ENCODE measurements around the gene FANCE.

Gene FANCE

DNA sequence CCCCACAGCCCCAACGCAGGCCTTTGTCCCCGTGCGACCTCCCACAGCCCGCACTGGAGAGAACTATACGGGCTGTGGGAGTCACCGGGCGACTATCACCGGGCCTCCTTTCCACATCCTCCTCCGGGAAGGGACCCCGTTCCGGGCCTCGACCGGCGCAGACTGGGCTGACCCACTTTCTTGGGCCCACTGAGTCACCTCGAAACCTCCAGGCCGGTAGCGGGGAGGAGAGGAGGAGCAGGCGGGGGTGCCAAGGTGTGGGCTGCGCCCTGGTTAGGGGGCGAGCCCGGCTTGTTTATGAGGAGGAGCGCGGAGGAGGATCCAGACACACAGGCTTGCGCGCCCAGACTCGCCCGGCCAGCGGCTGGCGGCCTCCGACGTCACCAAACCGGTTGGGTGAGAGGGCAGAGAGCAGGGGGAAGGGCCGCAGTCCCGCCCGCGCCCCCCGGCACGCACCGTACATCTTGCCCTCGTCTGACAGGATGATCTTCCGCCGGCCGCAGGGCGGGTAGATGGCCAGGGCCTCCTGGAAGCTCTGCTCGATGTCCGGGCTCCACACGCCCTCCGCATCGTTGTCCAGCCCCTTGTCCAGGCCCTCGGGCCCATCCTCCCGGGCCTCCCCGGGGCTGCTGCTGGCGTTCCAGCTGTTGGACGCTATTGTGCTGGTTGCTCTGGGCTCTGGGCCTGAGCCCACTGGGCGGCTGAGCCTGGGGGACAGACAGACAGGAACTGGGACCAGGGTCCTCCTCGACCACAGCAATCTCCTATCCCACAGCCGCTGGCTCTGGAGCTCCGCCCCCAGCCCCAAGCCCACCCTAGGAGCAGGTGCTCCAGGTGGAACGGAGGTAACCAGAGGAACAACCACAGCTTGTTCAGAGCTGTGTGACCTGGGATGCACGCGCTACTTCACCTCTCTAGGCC lies 34.1 kb downstream of the FANCE start:
- DNase-seq, result no peak

DNA sequence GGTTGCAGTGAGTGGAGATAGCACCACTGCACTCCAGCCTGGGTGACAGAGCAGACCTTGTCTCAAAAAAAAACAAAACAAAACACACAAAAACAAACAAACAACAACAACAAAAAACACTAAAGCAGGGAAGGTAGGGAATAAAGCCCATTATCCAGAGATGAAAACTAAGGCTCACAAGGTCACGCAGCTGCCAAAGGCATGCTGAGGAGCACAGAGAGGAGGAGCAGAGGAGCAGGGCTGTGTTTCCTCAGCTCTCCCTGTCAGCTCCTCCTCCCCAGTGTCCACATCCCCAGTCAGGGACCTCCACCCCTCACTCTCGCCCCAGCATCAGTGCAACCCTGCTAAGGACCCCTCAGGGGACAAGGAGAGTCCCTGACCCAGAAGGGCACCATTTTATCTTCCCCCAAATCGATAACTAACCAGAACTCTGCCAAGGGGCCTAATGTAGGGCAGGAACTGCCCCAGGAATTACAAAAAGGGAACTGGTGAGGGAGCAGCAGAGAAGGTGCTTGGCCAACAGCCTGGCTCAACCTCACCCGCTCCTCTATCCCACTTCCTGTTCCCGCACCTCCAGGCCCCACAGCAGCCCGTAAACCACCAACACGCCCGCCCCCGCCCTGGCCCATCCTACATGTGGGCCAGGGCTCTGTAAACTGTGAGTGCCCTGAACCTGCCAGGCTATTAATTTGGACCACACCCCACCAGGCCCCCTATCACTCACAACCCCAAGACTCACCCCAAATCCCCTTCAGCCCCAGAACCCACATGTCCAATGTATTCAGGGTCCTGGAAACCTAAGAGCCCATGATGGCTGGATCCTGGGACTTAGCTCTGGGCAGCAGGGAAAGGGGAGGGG lies 35.7 kb downstream of the FANCE start:
- DNase-seq, result peak; percentile 58

DNA sequence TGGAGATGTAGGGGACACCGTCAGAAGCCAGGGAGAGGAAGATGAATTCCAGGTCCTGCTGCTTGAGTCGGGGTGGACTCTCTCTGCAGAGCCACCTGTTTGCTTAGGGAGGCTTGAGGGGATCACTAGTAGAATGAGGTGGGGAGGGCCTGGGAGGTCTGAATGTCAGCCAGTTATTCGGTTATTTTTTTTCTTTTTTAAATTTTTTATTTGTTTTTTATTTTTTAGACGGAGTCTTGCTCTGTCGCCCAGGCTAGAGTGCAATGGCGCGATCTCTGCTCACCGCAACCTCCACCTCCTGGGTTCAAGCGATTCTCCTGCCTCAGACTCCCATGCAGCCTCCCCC lies 36.4 kb downstream of the FANCE start:
- DNase-seq, result no peak

DNA sequence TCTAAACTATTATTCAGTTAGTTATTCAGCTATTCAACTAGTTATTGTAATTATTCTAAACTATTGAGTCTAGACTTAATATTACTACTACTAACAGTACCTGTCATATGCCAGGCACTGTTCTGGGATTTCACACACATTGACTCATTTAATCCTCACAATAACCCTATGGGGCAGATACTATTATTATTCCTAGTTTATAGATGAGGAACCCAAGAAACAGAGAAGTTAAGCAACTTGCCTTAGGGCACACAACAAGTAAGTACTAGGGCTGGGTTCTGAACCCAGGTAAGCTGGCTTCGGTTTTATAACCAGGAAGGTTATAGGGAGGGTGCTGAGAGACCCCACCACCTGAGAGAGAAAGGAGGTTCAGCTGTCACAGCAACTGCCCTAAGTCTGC lies 36.9 kb downstream of the FANCE start:
- DNase-seq, result no peak

DNA sequence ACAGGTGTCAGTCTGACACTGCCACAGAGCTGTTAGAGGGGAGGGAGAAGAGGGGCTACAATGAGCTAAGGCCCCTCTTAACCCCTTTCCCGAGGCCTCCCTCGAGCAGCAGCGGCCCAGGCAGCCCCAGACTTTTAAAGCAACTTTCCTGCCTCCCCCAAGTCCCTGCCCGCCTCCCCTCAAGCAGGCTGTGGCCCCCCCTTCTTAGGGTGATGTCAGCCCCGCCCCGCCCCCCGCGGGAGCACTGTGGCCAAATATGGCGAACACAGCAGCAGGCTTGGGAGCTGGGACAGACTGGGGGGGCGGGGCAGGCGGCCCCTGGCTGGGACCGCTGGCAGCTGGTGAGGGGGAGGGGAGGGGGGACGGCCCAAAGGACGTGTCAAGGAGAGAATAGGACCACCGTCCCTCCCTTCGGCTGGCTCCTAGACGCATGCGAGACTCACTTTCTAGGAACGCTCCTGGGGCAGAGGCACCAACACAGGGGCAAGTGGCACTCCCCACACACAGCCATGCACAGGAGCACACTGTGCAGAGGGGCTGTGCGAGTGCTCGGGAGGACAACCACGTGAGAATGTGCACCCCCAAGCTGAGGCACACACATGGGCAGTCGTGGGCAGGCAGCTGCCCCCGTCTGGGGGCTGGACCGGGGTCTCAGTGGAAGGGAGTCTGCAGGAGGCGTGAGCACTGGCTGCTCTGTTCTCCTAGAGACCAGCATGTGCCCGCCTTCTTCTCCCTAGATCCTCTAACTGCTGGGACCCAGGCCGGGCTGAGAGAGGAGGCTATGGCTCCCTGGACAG lies 38.1 kb downstream of the FANCE start:
- peak; percentile 95 for DNase-seq

DNA sequence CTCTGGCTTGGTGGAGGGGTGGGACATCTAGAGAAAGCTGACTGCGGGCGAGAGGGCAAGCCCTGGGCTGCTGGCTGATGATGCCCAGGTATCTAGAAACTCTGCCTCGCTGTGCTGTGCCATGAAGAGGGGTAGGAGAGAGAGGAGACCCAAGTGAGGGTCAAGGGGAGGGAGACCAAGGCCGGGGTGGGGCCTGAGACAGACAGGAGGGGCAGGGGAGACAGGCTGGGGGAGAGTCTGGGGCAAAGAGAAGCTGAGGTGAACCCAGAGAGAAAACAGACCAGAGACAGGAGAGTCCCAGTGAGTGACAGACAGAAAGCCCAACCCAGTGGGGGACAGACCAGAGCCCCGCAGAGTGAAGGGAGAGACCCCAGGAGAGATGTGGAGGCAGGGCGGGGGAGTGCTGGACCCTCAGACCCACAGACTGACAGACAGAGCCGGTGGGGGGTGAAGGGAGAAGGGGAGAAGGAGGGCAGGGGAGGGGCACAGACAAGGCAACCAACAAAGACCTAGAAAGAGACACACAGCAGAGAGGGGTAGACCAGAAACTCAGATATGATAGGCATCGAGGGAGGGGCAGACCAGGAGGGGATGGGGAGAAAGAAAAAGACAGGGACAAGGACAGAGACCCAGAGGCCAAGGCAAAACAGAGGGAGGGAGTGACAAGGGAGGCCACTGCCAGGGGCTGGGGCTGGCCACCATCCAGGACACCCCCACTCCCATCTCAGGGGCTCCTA lies 38.9 kb downstream of the FANCE start:
- DNase-seq, result no peak

DNA sequence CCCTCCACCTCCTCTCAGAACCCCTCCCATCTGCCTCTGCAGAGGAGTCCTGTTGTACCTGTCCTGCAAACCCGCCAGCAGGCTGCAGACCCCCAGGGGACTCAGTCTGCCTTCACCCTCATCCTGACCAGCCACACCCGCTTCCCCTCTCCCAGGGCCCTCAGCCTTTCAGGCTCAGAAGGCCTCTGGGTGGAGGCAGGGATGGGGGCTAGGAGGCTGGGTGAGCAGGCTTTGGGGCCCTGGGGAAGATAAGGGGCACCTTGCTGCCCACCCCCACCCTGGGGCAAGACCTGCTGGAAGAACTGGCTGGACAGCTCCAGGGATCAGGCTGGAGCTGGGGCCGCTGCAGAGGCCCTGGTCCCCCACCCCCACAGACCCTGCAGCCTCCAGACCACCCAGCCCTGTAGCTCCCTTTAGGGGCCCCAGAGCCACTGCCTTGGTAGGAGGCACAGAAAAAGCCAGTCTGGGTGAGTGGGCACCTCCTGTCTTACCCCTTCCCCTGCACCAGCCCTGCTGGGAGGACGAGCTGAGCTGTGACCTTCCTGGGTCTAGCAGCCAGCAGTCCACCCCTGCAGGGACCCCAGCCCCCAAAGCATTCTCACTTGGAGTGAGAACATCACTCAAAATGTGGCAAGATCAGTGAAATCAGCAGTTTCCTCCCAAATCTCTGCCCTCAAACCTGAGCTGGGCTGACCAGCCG lies 39.6 kb downstream of the FANCE start:
- DNase-seq, result no peak

DNA sequence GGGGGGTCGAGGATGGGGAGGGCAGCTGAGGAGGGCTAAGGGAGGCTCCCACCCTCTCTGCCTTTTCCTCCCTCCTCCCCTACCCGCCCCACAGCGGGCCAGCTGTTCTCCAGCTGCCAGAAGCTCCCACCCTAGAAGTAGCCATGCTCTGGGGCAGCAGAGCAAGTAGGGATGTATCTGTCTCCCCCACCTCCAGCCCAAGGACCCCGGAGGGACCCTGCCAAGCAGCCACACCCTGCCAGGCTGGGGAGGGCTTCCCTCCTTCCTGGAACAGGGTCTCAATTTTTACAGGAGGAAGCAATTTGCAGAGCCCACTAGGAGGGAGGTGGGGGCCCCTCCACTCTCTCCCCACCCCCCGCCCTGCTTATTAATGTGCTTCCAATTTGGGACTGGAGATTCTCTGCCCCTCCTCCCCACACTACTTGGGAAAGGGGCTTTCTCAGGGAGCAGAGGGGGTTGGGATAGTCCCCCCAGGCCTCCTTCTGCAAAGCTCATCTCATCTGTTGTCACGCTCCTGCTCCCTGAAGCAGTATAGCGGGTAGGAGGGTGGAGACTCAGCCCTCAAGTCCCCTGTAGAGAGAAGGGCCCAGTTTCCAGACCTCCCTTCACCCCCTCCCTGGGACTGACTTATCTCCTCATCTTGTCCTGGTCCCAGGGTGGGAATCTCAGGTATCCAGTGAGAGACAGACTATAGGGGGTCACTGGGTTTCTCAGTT lies 40.3 kb downstream of the FANCE start:
- peak; percentile 61 for DNase-seq

DNA sequence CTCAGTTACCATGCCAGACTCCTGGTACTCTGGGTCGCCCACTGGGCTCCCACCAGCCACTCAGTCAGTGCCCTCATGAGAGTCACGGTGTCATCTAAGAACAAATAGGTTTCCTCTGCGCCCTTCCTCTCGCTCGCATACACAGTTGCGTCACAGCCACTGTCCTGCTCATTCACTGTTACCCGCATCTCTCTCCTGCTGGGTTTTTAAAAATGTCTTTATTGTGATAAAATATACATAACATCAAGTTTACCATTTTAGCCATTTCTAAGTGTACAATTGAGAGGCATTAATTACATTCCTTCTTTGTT lies 40.8 kb downstream of the FANCE start:
- no peak for DNase-seq

DNA sequence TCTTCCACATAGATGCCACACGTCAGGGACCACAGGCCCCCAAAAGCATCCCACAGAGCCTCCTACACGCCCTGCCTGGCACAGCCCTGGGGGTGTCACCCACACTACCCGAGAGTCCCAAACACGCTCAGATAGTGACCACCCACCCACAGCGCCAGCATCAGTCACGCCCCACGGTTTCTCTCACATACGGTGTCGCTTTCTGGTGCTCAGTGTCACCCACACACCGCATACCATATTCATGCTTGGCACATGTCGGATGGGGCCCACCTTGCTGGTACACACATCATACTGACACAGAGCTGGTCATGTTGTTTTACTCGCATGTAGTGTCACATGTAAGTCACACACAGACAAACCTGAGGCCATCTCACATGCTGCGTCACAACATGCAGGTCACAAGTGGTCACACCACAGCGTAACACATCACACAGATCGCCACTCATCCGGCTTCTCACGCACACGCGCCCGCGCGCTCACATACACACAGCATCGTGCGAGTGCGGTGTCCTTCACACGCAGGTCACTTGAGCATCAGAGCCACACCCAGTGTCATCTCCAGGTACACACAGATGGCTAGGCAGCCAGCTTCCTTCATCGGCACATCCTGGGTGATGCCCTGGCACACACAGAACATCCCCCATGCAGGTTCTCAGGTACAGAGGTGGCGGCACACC lies 41.3 kb downstream of the FANCE start:
- DNase-seq, result no peak

DNA sequence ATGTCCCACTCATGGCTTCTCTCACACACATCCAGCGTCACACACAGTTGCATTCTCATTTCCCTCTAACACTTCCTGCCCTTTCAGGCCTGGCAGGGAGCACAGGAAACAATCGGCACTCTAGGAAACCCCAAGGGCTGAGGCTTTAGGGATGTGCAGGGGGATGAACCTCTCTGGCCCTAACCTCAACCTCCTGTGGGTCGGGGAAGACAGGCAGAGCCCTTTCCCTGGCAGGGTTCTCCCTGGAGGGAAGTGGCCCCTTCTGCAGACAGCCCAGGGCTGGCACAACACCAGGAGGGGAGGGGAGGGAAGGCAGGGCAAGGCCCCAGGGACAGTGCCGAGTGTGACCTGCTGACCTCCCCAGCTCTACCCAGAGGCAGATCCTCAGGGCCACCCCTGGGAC lies 42.0 kb downstream of the FANCE start:
- DNase-seq, result no peak

DNA sequence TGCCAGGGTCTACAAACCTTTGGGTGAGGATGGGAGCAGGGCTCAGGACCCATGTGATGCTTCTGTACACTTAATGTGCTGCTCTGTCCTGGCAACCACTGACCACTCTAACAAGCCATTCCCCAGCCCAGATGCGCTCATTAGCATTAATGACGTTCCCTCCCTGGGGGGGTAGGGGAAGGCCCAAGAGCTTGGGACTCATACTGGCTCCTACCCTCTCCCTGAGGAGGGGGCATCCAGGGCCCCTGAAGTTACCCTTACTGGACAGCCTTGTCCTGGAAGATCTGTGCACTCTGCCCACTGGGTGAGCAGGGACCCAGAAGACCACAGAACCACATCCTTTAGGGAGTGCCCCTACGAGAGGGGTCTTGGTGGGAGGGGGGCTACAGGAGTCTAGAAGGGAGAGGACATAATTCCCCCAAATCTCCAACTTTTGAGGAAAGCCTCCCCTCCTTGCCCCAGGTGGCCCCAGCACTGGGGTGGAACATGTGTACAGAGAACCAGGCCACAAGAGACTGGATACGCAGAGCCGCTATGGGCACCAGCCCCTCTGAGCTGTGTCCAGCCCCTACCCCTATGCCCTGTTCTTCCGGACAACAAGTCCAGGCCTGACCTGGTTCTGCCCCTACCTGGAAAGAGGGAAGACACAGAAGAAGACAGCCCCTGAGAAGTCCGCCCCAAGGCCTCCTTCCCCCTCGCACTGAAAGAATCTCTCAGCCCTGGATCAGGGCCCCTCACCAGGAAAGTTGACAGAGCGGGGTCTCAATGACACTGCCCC lies 43.3 kb downstream of the FANCE start:
- DNase-seq, result no peak

DNA sequence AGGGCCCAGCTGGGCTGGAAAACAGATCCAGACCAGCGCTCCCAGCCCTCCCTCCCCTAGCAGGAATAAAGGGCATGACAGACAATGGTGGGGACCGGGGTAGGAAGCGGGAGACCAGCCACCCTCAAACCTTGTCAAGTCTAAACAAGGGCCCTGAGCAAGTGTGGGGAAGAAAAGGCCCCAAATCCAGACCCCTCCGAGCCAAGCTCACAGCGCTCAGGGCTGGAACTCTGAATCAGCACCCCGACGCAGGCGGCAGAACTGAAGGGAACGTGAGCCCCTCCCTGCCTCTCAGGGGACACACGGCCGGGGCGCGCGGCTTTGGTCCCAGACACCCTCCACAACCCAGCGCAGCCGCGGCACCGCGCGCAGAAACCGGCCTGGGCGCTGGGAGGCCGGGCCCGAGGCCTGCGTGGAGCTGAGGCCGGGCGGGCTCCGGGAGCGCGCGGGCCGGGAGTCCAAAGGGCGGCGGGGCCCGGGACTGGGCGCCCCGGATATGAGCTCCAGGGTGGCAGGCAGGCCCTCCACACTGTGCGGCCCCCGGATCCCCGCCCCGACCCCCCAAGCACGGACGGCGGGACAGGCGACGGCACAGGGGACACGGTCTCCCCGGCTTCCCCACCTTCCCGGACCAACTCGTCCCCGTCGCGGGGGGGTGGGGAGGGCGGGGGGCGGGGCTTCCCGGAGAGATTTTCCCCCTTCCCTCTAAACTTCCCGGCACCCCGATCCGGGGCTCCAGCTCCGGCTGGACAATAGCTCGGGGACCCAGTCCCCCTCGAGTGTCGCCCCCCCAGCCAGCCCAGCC lies 44.1 kb downstream of the FANCE start:
- no peak for DNase-seq

DNA sequence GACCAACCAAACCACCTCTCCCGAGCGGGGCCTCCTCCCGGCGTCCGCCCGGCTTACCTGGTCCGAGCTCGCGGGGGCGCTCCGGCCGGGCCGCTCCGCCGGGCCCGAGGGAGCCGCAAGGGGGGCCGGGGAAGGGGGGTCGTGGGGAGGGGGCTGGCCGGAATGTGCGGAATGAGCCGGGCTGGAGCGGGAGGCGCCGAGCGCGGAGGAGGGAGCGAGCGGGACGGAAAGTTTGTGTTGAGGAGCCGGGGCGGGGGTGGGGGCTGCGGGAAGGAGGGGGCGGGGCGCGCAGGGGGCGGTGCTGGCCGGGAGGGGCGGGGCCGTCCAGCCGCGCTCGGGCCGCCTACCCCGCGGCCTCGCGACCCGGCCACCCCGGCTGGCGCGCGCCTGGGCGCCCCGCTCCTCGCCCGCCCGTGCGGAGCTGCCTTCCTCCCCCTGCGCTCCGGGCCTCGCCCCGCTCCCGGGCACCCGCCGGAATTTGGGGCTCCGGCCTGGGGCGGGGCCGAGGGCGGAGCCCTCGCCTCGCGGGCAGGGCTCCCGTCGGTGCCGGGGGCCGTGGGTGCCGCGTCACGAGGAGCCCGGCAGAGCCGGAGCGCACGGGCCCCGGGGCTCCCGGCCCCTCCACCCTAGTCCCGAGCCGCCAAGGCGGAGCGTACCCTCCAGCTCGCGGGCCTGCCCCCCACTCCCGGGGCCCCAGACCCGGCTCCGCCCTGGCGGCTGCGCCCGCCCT lies 44.9 kb downstream of the FANCE start, which contains the start of gene TEAD3:
TSS of gene TEAD3 (minus strand) at position 239 of the 730 bp plus-strand sequence.
- peak; percentile 73 for DNase-seq

DNA sequence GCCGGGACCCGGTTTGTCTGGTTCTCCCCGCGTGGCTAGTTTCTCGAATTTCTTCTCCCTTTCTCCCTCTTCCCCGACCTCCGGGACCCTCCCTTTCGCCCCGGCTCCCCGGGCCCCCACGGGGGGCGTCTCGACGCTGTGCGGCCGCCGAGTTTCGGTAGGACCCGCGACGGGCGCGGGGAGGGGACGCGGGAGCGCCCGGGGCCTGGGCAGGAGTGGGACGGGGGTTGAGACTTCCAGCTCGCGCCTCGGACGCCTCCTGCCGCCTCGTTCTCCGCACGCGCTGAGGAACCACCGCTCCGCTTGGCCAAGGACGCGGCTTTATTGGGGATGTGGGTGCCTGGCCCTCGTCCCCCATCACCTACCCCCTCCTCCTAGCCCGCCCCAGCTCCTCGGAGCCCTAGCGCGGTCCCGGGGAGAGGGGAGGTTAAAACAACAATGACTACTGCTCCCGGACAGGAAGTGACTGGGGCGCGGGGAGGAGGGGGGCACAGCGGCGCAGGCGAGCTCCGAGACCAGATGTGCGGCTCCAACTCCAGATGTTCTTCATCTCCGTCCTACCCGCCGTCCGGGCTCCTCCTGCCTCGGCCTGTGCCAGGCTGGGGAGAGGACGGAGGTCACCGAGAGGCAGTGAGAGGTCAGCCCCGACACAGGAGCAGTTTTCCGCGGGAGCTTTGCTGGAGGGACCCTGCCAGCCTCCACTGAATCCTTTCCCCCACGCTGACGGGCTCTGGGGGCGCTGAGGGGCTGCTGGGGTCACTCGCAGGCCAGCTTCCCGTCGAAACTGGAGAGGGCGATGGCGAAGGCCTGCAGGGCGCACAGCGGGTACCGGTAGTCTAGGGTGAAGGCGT lies 45.7 kb downstream of the FANCE start:
- DNase-seq, result peak; percentile 83

DNA sequence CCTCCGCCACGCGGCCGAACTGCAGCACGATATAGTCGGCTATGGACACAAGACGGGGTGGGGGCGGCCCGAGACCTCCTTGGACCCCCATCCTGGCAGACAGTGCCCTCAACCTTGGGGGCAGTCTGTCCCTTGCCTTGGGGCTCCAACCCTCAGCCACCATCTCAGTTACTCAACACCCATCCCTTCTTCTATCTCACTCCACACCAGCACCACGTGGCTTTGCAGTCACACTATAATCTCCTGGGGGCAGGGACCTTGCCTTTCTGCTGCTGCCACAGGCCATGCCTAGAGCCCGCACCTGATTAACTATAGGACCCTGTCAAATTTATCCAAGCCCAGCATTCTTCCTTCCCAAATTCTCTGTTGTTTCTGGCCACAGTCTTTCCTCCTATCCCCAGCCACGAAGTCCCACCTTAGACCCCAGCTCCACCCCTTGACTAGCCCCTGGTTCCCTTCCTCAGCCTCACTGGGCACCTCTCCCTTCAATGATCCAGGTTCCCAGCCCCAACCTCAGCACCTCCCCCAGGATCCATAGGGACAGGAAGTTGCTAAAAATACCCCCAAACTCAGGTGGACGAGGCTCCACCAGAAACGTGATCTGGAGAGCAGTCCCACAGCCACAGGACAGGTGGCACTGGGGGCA lies 46.4 kb downstream of the FANCE start:
- no peak for DNase-seq

DNA sequence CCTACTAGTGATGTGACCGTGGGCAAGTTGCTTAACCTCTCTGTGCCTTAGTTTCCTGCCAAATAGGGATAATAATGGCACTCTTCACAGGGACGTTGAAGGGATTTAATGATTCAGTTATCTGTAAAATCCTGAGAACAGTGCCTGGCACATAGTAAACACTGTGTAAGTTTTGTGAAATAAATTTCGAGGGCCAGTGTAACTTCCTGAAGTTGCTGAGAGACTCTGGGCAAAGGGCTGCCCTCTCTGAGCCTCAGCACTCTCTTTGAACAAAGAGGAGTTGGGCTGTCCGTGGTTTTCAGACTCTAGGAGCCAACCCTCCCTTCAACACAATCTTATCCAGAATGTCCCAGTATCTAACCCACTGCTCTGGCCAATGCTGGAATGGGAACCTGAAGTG lies 47.2 kb downstream of the FANCE start:
- no peak for DNase-seq
